Kasumi-1 (cell line): ENCODE results near the gene RHOG.

ENCODE experiments used
- DNase-seq, 2 experiments: peaks; one replicate each; lab custom pipeline; 2025; lab: John Stamatoyannopoulos, UW

The RHOG gene

DNA sequence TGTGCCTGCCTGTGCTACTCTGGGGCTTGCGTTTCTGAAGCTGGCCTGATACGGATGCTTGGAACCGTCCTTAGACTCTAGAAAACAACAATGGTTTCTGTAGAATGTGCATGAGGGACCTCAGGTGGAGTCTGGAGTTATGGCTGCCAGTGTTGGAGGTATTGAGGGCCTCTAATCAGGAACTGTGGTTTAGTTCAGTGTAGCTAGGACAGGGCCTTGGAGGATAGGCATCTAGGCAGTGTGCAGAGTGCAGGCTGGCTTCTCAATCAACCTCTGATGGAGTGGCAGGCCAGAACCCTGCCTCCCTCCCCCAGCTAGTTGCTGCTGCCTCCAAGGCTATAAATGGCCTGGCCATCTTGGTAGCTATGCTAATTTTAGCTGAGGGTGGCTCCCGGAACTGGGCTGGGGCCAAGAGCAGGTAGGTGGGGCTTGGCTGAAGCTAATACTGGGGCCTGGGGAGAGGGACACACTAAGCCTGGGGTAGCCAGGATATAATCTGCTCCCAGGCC, 18.7 kb upstream of the RHOG start:
- no peak for DNase-seq

DNA sequence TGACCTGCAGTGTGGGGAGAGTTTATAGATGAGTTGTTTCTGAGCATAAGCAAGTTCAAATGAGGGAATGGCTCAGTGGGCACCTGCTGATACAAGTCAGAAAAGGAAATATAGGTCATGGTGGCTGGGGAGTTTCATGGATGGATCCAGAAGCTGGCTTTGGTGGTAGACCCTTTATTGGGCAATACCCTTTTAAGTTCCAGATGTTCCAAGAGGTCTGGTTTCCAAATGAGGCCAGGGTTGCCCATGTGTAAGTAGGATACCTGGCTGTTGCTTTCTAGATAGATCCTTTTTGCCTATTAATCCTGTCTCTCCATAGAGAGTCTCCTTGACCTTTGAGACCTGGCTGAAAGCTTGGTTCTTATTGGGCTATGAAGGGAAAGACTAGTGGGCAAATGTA, 16.9 kb upstream of the RHOG start:
- DNase-seq: no peak

DNA sequence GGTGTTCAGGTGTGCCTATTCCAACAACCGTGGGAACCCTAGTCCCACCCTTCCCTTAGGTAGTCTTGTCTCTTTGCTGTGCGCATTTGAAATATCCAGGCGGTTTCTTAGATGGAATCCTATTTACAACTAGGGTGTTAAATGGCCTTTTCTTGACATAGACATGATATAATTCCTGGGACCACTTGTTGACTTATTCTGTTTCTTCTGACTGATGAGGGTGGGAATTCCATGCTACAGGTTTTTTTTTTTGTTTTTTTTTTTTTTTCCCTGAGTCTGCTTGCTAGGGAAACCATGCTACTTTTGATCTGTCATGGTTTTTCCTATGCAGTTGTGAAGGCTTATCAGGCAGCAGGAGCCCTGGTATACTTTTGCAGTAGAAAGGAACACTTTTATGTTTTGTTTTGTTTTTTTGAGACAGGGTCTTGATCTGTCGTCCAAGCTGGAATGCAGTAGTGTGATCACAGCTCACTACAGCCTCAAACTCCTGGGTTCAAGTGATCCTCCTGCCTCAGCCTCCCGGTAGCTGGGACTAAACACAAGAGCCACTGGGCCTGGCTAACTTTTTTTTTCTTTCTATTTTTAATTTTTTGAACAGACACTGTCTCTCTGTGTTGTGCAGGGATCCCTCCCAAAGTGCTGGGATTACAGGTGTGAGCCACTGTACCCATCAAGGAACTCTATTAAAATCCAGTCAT, 16.2 kb upstream of the RHOG start:
- DNase-seq: no peak

DNA sequence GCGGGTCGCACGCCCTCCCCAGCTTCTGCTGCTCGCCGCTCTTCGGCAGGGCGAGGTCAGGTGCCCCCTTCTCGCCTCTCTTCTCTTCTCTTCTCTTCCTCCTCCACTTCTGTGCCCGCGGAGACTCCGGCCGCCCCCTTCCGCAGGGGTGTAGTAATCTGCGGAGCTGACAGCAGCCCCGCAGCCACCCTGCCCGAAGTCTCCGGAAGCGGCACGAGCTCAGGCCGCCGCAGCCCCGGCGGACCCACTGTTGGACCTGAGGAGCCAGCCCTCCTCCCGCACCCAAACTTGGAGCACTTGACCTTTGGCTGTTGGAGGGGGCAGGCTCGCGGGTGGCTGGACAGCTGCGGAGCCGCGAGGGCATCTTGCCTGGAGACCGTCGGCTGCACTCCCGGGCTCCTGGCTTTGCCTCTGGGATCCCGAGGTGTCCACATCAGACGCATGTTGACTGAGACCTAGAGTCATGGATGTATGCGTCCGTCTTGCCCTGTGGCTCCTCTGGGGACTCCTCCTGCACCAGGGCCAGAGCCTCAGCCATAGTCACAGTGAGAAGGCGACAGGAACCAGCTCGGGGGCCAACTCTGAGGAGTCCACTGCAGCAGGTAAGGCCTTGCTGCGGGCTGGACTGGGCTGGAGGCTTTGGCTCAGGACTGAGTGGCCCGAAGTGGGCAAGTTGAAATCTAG, 15.2 kb upstream of the RHOG start:
- DNase-seq: peak; percentile 23 to 27

DNA sequence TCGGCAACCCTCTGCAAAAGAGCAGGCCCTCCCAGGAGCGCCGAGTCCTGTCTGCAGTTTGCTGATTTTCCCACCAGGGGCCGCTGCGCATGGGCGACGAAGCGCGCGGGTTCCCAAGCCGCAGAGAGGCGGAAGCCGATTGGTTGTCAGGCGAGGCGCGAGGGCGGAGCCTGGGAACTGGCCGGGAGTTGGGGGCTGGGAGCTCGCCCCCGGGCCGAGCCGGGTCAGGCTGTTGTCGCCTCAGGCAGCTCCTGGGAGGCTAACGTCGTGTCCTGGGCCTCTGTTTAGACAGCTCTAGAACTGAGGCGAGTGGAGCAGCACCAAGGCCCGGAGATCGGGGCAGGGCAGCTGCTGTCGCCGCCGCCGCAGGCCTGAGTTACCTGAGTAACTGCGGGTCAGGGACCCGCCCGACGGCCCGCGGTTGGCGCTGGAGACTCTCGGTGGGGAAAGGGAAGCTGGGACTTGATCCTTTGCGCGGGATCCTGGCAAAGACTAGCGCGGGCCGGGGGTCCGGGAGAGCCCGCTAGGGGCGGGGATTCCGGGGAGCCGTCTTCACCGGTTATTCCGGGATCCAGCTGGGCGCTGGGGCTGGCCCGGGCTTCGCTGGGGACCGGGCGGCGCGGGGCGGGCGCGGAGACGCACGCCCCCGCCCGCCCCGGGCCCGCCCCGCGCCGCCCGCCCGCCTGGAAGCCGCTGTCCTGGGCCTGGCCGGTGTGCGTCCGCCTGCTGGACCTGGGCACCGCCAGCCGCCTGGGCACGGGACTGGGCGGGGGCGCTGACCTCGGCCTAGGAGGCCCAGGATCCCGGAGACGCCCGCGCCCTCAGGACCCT, 14.4 kb upstream of the RHOG start, which contains the start of gene STIM1:
Gene STIM1, plus strand, starts transcription at position 688 of the 831 bp plus-strand sequence. CDS start 607 bp downstream, outside the sequence.
- DNase-seq: peak; percentile 90 to 94

DNA sequence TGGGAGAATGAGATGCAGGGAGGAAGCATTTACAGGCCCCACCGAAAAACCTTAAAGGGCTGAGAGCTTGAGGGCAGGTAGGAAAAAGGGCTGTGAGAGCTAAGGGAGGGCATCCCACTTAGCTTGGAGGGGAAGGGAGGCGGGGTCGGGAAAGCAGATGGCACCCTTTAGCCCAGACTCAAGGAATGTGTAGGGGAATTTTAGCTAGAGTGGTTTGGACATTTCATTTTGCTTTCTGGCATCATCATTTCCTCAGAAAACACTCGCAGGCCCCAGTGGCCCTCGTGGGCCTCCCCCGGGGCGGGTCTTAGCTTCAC, 13.9 kb upstream of the RHOG start:
- no peak for DNase-seq

DNA sequence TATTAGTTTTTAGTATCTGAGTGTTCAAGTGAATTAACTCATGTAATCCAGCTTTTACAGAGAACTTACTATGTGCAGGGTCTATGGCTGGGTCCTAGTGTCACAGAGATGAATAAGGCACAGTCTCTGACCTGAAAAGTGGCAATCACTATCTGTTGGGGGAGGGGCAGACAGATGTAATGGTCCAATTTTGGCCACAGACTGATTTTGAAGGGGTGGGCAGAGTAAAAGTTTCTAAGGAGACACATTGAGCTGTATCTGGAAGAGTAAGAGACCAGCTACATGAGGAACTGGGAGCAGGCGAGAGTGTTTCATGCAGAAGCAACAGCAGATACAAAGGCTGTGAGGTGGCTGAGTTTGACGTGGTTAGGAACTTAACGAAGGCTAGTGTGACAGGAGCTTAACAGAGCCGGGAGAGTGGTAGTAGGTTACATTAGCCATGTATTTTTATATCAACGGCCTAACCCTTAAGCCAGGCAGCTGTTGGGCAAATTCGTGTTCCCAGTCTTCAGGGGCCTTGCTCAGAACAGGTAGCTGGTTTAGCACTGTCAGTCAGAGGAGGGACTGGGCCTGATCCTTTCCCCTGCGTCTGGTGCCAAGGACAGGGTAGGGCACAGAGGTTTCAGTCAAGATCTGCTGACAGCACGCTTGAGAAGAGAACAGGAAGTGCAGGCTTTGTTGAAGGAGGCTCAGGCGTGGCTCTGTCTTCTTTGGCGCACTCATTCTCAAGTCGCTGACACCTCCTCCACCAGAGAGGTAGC, 13.3 kb upstream of the RHOG start:
- peak; percentile 47 to 57 for DNase-seq

DNA sequence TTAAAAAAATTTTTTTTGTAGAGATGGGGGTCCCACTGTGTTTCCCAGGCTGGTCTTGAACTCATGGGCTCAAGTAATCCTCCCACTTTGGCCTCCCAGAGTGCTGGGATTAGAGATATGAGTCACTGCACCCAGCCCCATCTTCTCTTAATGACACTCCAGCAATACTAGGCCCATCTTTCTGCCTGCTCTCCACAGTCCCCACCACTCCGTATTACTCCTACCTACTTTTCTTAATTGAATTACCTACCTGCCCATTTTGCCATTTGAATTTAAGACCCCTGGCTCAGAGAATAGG, 12.7 kb upstream of the RHOG start:
- DNase-seq: no peak

DNA sequence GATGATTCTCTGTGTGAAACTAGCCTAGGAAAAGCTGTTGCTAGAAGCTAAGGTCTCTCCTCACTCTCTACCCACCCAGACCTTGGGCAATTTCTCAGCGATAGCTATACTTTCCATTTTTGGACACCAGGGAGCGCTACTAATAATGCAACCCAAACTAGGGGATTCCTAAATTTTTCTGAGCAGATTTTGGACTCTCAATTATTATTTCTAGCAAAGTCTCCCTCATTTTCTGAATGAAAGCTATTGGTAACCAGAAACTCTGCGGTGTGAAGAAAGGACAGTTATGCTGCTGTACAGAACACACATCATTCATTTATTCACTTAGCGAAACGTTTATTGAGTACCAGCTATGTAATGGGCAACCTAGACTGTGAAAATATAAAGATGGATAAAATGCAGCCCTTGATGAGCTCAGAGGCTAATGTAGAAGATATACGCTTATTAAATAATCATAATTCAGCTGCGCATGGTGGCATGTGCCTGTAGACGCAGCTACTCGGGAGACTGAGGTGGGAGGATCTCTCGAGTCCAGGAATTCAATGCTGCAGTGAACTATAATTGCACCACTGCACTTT, 8.6 kb upstream of the RHOG start:
- peak; percentile 82 to 88 for DNase-seq

DNA sequence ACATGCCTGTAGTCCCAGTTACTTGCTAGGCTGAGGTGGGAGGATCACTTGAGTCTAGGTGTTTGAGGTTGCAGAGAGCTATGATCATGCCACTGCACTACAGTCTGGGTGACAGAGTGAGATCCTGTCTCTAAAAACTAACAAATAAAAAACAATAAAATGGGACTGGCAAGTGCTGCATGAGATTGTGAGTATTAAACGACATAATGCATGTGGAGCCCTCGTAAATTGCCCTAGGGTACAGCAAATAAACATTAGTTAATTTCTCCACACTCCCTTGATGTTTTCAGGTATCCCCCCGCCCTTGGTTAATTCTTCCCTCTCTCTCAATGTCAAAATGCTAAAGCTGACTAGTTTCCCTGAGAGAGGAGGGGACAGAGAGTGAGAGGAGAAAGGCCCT, 4.9 kb upstream of the RHOG start:
- no peak for DNase-seq

DNA sequence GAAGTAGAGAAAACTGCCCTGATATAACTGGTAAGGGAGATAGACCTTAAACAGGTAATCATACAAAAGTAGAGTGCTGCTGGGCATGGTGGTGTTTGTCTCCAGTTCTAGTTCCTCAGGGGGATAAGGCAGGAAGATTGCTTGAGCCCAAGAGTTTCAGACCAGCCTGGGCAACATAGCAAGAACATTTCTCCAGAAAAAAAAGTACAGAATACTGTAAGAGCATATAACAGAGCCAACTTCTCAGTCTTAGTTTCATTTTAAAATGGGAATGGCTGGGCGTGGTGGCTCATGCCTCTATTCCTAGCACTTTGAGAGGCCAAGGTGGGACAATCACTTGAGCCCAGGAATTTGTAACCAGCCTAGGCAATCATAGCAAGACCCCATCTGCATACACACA, 4.5 kb upstream of the RHOG start:
- DNase-seq: no peak

DNA sequence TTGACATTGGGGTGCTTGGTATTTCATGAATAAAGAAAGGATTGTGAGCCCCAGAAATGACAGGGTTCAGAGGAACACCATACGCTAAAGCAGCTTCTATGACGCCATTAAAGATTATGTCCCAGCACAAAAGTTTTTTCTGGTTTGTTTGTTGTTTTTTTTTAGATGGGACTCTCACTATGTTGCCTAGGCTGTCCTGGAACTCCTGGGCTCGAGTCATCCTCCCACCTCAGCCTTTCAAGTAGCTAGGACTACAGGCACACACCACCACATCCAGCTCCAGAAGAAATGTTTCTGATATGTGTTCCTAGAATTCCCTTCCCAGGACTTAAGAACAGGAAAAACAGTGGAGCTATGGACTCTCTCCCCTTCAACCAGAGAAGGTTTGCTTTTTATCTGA, 2.6 kb upstream of the RHOG start:
- no peak for DNase-seq

DNA sequence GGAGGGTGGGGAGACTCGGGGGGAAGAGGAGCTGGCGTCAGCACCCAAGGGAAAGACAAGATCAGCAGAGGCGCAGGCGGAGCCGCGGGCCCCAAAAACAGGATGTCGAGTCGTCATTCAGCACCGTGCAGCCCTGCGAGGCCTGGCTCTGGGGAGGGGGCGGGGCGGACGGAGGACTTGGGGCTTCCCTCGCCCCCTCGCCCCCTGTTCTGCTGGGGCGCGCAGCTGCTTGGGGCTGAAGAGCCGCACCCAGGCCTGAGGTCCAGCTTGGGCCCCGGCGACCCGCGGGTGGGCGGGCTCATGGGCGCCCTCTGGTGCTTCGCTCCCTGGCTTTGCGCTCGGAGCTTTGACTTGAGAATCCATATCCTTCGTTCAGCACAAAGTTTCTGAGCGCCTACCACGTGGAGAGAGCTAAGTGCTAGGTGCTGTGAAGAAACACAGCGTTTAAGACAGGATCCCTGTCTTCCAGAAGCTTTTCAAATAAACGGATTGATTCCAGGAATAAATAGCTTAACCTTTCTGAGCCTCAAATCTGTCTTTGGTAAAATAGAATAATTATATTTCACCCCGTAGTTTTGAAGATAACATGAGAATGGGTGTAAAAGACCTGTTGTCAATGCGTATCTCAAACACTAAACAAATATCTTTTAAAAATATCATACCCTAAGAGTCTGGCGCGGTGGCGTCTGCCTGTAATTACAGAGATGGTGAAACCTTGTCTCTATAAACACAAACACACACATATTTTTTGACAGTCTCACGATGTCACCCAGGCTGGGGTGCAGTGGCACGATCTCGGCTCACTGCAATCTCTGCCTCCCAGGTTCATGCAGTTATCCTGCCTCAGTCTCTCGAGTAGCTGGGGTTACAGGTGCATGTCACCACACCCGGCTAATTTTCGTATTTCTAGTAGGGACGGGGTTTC, 929 bp upstream of the RHOG start:
- DNase-seq: peak; percentile 93 to 95

DNA sequence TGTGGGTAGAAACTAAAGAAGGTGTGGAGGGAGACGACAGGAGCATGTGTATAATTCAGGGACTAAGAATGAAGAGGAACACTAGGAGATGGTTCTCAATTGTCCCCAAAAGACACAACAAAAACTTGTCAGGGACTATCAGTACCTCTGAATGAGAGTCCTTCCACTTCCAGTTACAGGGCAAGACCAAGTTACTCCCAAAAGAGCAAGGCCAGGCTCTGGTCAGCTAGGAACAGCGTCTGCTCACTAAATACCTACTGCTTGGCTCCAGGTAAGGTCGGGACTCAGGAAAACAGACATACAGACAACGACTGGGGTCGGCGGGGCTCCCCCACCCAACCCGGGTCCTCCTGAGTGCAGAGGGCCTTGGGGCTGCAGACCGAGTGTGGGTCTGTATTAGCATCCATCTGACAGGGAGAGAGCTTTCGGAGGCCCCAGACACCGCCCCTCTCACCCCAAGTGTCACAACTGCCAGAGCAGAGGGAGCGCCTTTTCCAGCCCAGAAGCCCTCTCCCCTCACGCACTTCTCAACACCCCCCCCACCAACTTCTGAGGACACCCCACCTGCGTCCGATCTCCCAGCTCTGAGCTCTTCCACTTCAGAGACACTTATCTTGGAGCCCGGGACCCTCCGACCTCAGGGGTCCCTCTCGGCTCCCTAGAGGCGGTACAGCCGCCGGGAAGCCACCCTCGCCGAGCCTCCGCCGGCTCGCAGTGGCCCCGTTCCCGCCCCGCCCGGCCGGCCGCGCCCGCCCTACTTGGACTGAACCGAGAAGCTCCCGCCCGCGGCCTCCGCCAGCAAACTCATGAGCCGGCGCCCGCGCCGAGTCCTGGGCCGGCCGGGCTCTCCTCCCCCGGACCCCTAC, 522 bp downstream of the RHOG start:
- peak in 1 of 2 experiments; percentile 35 for DNase-seq

DNA sequence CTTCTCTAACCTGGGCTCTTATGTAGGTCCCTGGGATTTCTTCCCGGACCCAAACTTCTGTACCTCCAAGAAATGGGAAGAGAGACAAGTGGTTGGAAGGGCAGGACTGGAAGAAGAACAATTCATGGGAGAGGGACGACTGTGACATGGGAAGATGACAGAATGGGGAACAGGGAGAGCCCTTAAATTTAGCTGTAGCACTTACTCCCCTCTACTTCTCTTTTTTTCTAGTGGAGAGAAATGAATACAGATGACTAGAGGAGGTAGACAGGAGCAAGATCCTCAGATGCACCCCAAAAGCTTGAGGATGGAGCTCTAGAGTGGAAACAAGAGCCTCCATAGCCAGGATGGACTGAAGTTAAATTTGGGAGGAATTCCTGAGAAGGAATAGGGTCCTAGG, 2.3 kb downstream of the RHOG start:
- DNase-seq: peak; percentile 65 to 66

DNA sequence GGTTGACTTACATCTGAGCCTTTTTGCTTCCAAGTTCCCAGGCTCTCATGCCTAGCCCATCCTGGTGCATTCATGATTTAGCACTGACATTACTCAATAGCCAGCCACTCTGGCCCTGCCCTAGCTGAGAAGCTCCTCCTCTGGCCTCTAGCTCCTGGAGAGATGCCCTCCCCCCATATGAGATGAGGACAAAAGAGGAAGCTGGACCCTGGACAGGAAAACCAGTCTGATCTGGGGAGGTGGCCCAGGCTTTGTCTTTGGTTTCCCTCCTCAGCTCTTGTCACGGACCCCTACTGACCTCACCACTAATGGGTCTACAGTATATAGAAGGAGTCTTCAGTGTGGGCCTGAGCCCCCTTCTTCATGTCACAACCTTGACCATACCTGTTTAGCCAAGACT, 3.0 kb downstream of the RHOG start:
- DNase-seq: peak; percentile 97

DNA sequence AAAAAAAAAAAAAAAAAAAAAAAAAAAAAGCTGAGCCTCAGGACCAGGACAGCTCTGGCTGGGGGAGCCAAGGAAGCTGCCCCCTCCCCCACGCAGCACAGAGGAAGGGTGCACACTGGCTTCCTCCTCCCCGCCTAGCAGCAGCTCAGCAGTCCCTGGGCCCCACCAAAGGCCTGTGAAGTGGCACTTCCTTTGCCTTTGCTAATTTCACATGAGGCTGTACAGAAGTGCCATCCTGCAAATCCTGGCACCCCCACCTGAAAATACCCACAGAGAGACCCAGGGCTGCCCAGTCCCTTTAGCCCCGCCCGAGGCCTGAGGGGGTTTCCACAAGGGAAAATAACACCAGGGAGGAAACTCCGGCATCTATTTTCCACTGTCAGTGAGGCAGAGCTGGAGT, 3.9 kb downstream of the RHOG start:
- peak; percentile 74 to 86 for DNase-seq

DNA sequence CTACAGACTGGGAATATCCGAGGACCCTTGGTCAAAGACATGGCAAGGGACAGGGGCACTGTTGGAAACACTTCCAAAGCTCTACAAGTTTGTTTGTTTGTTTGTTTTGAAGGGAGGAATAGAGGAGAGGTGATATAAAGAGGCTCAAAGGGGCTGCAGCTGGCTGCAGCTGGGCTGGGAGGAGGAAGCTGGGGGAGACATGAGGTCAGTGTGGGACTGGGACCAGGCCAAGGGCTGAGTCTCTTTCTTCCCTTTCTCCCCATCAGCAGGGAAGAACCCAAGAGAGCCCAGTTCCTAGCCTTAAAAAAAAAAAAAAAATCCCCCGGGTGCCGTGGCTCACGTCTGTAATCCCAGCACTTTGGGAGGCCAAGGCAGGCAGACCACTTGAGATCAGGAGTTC, 5.0 kb downstream of the RHOG start:
- no peak for DNase-seq

DNA sequence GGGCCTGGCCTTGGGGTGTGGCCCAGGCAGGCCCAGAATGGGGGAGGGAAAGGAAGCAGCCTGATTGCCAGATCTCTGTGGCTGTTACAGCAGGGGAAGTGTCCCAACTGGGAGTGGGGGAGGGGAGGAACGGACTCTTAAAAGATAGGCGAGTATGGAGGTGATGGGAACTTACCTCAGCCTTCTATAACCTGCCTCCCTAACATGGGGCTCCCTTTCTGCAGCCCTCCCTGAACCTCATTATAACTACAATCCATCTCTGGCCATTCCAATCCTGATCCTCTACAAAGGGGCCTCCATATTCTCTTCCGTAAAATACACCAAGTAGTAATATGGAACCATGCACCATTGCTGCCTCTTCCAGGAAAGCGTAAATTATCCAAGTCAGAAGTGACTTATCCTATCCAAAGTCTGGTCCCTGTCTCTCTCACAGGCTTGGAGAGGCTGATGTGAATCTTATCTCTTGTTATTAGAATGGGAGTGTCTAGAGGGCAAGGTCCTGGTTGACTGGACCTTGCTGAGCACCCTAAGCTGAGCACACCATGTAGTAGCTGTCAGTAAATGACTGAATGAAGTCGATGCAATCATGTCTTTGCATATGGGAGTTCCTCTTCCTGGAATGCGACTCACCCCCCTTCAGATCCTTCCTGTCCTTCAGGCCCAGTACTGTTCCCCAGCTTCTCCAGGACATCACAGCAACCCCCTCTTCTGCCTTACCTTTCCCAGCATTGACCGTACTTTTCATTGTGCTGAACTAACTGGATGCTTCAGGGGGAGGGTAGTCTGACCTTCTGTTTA, 5.9 kb downstream of the RHOG start:
- peak; percentile 74 to 83 for DNase-seq
